Measurements from ENCODE around the gene HADHA. TPM values are rescaled to one million over a fixed set of nuclear protein-coding genes. Genes with fewer than 3 reads are reported as not detected.

The HADHA gene
- total RNA-seq, 1 experiment from 2014 or later, result 112 TPM

GRCh38 chr2:26191316-26192159 lies 52.9 kb downstream of the HADHA start:
- H3K9ac ChIP-seq (ENCODE audit: extremely low read depth, insufficient read length, low read length), result no peak overlapping the region
- no peaks in the 10 kb centered on the region for H3K27me3 ChIP-seq (ENCODE audit: insufficient read depth, low read length)
- H3K4ac ChIP-seq (ENCODE audit: low read depth, low read length), result no peak overlapping the region
- H2AFZ ChIP-seq (ENCODE audit: low read length), result no peak overlapping the region
- H3K18ac ChIP-seq (ENCODE audit: insufficient read length, low read depth, low read length), result no peak overlapping the region
- H2BK15ac ChIP-seq (ENCODE audit: low read depth, low read length), result no peak overlapping the region
- H4K8ac ChIP-seq (replicated peaks; ENCODE audit: insufficient read length, low read depth, low read length), result no peak overlapping the region
- TF ChIP-seq CTCF (conservative IDR thresholded peaks at IDR 0.05), result peak; percentile 24; the same call in 2 of the 3 replicates
- H3K4me3 Mint-ChIP-seq, result no peak overlapping the region
- no peaks in the 10 kb centered on the region for H4K20me1 ChIP-seq (ENCODE audit: control insufficient read depth, insufficient read depth, insufficient read length)
- H3K4me1 Mint-ChIP-seq, result peaks cover 5 to 8% of the 10 kb centered on the region in 2 experiments
- no peak overlapping the region for H2BK20ac ChIP-seq (ENCODE audit: low read depth, low read length, poor library complexity, severe bottlenecking)
- H3K23me2 ChIP-seq (ENCODE audit: insufficient read length, low read depth, low read length, poor library complexity, severe bottlenecking), result no peaks in the 10 kb centered on the region
- H2BK120ac ChIP-seq (ENCODE audit: low read depth, low read length, poor library complexity, severe bottlenecking), result no peak overlapping the region
- DNase-seq, result no peak
- H3K27me3 Mint-ChIP-seq (ENCODE audit: low read depth), result no peaks in the 10 kb centered on the region; the same call in 1 of the 2 replicates
- H3K79me2 ChIP-seq (ENCODE audit: insufficient read depth, low read length), result no peaks in the 10 kb centered on the region
- H3K9me3 ChIP-seq (ENCODE audit: control insufficient read depth, low read depth, low read length), result no peaks in the 10 kb centered on the region
- H3K27ac ChIP-seq (ENCODE audit: insufficient read length, low read depth, low read length), result no peak overlapping the region
- no peak overlapping the region for H2BK5ac ChIP-seq (ENCODE audit: insufficient read length, low read length)
- H3K56ac ChIP-seq (ENCODE audit: insufficient read length, low read depth, low read length), result no peak overlapping the region
- H3K23ac ChIP-seq (ENCODE audit: insufficient read length, low read depth, low read length), result no peak overlapping the region
- H3K79me1 ChIP-seq (ENCODE audit: insufficient read depth, low read depth, low read length, poor library complexity, severe bottlenecking), result no peaks in the 10 kb centered on the region
- no peak overlapping the region; the same call in 1 of the 2 replicates for H3K14ac ChIP-seq (ENCODE audit: insufficient read depth, low read length)
- peaks cover 26 to 78% (median 72%) of the 10 kb centered on the region in 3 experiments for H3K36me3 Mint-ChIP-seq (ENCODE audit: insufficient read depth in 1 of 3, low read depth in 3 of 3)
- no peak overlapping the region for H4K91ac ChIP-seq (ENCODE audit: insufficient read length, low read depth, low read length)
- H2AK5ac ChIP-seq (ENCODE audit: insufficient read length, low read length), result no peak overlapping the region
- H2BK12ac ChIP-seq (ENCODE audit: insufficient read length, low read depth, low read length), result no peak overlapping the region
- H3T11ph ChIP-seq (ENCODE audit: low read length), result no peak overlapping the region
- H3K27ac Mint-ChIP-seq, result peak overlapping the region in 1 of 3 experiments; percentile 73; a peak in 1 of 7 replicates
- no peaks in the 10 kb centered on the region for H3K9me3 Mint-ChIP-seq
- WGBS (ENCODE audit: extremely low coverage, insufficient read length, low lambda C conversion rate), result no CpG with 5 or more reads among the region's 20 CpGs
- H3K4me1 ChIP-seq (ENCODE audit: insufficient read depth, low read length), result no peaks in the 10 kb centered on the region
- H3K4me2 ChIP-seq (ENCODE audit: insufficient read depth, insufficient read length, low read length), result no peak overlapping the region
- no peak overlapping the region for H4K5ac ChIP-seq (ENCODE audit: insufficient read length, low read depth, low read length)

Measured in H9 (cell line).